SK-N-SH treated with all-trans-retinoic acid at 6 μM for 48 hours (cell line): ENCODE measurements around the gene PNPLA8.

Experiments used
- ATAC-seq: fragments of 200-7000 bp; cut with Tn5 transposase; 3 replicates; pipeline ENCODE4 v1.9.1; 2020; ENCODE audit warnings: mild to moderate bottlenecking, moderate library complexity
- ARNTL ChIP-seq: fragments of 450-650 bp; formaldehyde crosslinking; IDR thresholded peaks from 2 replicates; pipeline ENCODE4 v1.5.0; 2020; ENCODE audit warnings: low read depth, mild to moderate bottlenecking, moderate library complexity, borderline replicate concordance
- BACH2 ChIP-seq: fragments of 250-450 bp; sonication (Bioruptor Pico); IDR thresholded peaks from 2 replicates; pipeline ENCODE4 v1.9.0; 2021; ENCODE audit warnings: mild to moderate bottlenecking, borderline replicate concordance
- CREB5 ChIP-seq: fragments of 250-450 bp; sonication (Bioruptor Pico); IDR thresholded peaks from 2 replicates; pipeline ENCODE4 v1.5.1; 2020; ENCODE audit warnings: low read depth, mild to moderate bottlenecking, moderate library complexity
- CSDC2 ChIP-seq: fragments of 250-450 bp; sonication (Bioruptor Pico); IDR thresholded peaks from 2 replicates; pipeline ENCODE4 v1.5.0; 2020; ENCODE audit warnings: mild to moderate bottlenecking, moderate library complexity
- CSRNP3 ChIP-seq: fragments of 250-450 bp; sonication (Bioruptor Pico); IDR thresholded peaks from 2 replicates; pipeline ENCODE4 v1.5.1; 2021; ENCODE audit warnings: mild to moderate bottlenecking, moderate library complexity
- ESRRG ChIP-seq: fragments of 250-450 bp; sonication (Bioruptor Pico); IDR thresholded peaks from 2 replicates; pipeline ENCODE4 v1.6.1; 2021; ENCODE audit warnings: mild to moderate bottlenecking
- GLIS3 ChIP-seq: fragments of 250-450 bp; sonication (Bioruptor Pico); IDR thresholded peaks from 2 replicates; pipeline ENCODE4 v1.5.0; 2020; ENCODE audit warnings: mild to moderate bottlenecking, moderate library complexity
- ISL1 ChIP-seq: fragments of 250-450 bp; sonication (Bioruptor Pico); IDR thresholded peaks from 2 replicates; pipeline ENCODE4 v2.1.2; 2022; ENCODE audit warnings: mild to moderate bottlenecking, moderate library complexity
- OSR1 ChIP-seq: fragments of 250-450 bp; sonication (Bioruptor Pico); IDR thresholded peaks from 2 replicates; pipeline ENCODE4 v1.8.0; 2022; ENCODE audit warnings: moderate library complexity, mild to moderate bottlenecking, inconsistent platforms
- PATZ1 ChIP-seq: fragments of 250-450 bp; sonication (Bioruptor Pico); IDR thresholded peaks from 2 replicates; pipeline ENCODE4 v1.8.0; 2020; ENCODE audit warnings: mild to moderate bottlenecking, moderate library complexity, borderline replicate concordance
- POU6F1 ChIP-seq: fragments of 250-450 bp; sonication (Bioruptor Pico); IDR thresholded peaks from 2 replicates; pipeline ENCODE4 v1.8.0; 2021; ENCODE audit warnings: low read depth, mild to moderate bottlenecking, moderate library complexity, borderline replicate concordance
- PPARA ChIP-seq: fragments of 250-450 bp; sonication (Bioruptor Pico); IDR thresholded peaks from 2 replicates; pipeline ENCODE4 v1.5.0; 2020; ENCODE audit warnings: mild to moderate bottlenecking, borderline replicate concordance
- RARB ChIP-seq: fragments of 250-450 bp; sonication (Bioruptor Pico); IDR thresholded peaks from 2 replicates; pipeline ENCODE4 v1.8.0; 2021; ENCODE audit warnings: mild to moderate bottlenecking, moderate library complexity
- SNAI2 ChIP-seq: fragments of 250-450 bp; sonication (Bioruptor Pico); IDR thresholded peaks from 2 replicates; pipeline ENCODE4 v1.5.0; 2020; ENCODE audit warnings: mild to moderate bottlenecking, moderate library complexity
- TCF4 ChIP-seq: fragments of 250-450 bp; sonication (Bioruptor Pico); IDR thresholded peaks from 2 replicates; pipeline ENCODE4 v1.8.0; 2021; ENCODE audit warnings: mild to moderate bottlenecking, moderate library complexity, borderline replicate concordance
- TOX ChIP-seq: fragments of 250-450 bp; sonication (Bioruptor Pico); IDR thresholded peaks from 2 replicates; pipeline ENCODE4 v1.8.0; 2021; ENCODE audit warnings: mild to moderate bottlenecking, moderate library complexity, borderline replicate concordance
- TSHZ2 ChIP-seq: fragments of 250-450 bp; sonication (Bioruptor Pico); IDR thresholded peaks from 2 replicates; pipeline ENCODE4 v1.5.0; 2020; ENCODE audit warnings: mild to moderate bottlenecking, moderate library complexity
- ZC3H10 ChIP-seq: fragments of 250-450 bp; sonication (Bioruptor Pico); IDR thresholded peaks from 2 replicates; pipeline ENCODE4 v1.5.1; 2021; ENCODE audit warnings: mild to moderate bottlenecking, moderate library complexity
- ZFP3 ChIP-seq: fragments of 250-450 bp; sonication (Bioruptor Pico); IDR thresholded peaks from 2 replicates; pipeline ENCODE4 v1.5.0; 2020; ENCODE audit warnings: mild to moderate bottlenecking, moderate library complexity
- ZFP30 ChIP-seq: fragments of 450-650 bp; formaldehyde crosslinking; IDR thresholded peaks from 2 replicates; pipeline ENCODE4 v1.5.0; 2022; ENCODE audit warnings: mild to moderate bottlenecking, moderate library complexity
- ZNF565 ChIP-seq: fragments of 450-650 bp; formaldehyde crosslinking; conservative IDR thresholded peaks from 2 replicates; pipeline ENCODE4 v1.5.0; 2020; ENCODE audit warnings: low read depth, mild to moderate bottlenecking, moderate library complexity
- ZNF70 ChIP-seq: fragments of 450-650 bp; formaldehyde crosslinking; IDR thresholded peaks from 2 replicates; pipeline ENCODE4 v1.5.0; 2020; ENCODE audit warnings: mild to moderate bottlenecking, moderate library complexity
- ZNF8 ChIP-seq: fragments of 450-650 bp; formaldehyde crosslinking; IDR thresholded peaks from 2 replicates; pipeline ENCODE4 v1.5.0; 2020; ENCODE audit warnings: mild to moderate bottlenecking, moderate library complexity

The PNPLA8 gene

GRCh38 chr7:108434010-108434409 is 91.9 kb downstream of the PNPLA8 start:
- no peak for TF ChIP-seq GLIS3 (CRISPR knock-in tag)
- no peak for TF ChIP-seq PPARA (CRISPR knock-in tag)
- TF ChIP-seq BACH2 (CRISPR knock-in tag), result no peak
- TF ChIP-seq PATZ1 (CRISPR knock-in tag), result no peak
- TF ChIP-seq CSRNP3 (CRISPR knock-in tag), result no peak
- no peak for TF ChIP-seq ZNF8
- no peak for TF ChIP-seq ZC3H10 (CRISPR knock-in tag)
- no peak for TF ChIP-seq POU6F1 (CRISPR knock-in tag)
- TF ChIP-seq ZFP3 (CRISPR knock-in tag), result no peak
- no peak for TF ChIP-seq ZNF565 (CRISPR knock-in tag)
- TF ChIP-seq ZFP30, result no peak
- TF ChIP-seq SNAI2 (CRISPR knock-in tag), result no peak
- TF ChIP-seq TCF4 (CRISPR knock-in tag), result no peak
- no peak for TF ChIP-seq TOX (CRISPR knock-in tag)
- TF ChIP-seq ESRRG (CRISPR knock-in tag), result no peak
- no peak for TF ChIP-seq TSHZ2 (CRISPR knock-in tag)
- TF ChIP-seq ZNF70 (CRISPR knock-in tag), result no peak
- no peak for TF ChIP-seq ISL1 (CRISPR knock-in tag)
- TF ChIP-seq, all 23 proteins: peak for 0
- no peak for ATAC-seq

GRCh38 chr7:108431099-108431498 is 94.8 kb downstream of the PNPLA8 start:
- ATAC-seq, result no peak
- no peak for TF ChIP-seq TOX (CRISPR knock-in tag)
- no peak for TF ChIP-seq BACH2 (CRISPR knock-in tag)
- TF ChIP-seq ZFP3 (CRISPR knock-in tag), result no peak
- TF ChIP-seq ZFP30, result no peak
- no peak for TF ChIP-seq ARNTL (CRISPR knock-in tag)
- no peak for TF ChIP-seq RARB (CRISPR knock-in tag)
- no peak for TF ChIP-seq OSR1 (CRISPR knock-in tag)
- TF ChIP-seq TCF4 (CRISPR knock-in tag), result no peak
- no peak for TF ChIP-seq ZNF565 (CRISPR knock-in tag)
- no peak for TF ChIP-seq ISL1 (CRISPR knock-in tag)
- no peak for TF ChIP-seq CREB5 (CRISPR knock-in tag)
- TF ChIP-seq ZC3H10 (CRISPR knock-in tag), result no peak
- TF ChIP-seq SNAI2 (CRISPR knock-in tag), result no peak
- TF ChIP-seq CSDC2 (CRISPR knock-in tag), result no peak
- no peak for TF ChIP-seq PATZ1 (CRISPR knock-in tag)
